ENCODE measurements around the gene SIN3B. TPM values are rescaled to one million over a fixed set of nuclear protein-coding genes. Genes with fewer than 3 reads are reported as not detected.

SIN3B gene
- total RNA-seq, 1 donor from 2014 or later, result 71.2 TPM

GRCh38 chr19:16898361-16899015, 69.3 kb downstream of the SIN3B start:
- peak overlapping the region; percentile 67 for H3K27ac Mint-ChIP-seq
- peak overlapping the region; percentile 81 for H3K4me3 Mint-ChIP-seq
- H3K9me3 Mint-ChIP-seq, result no peaks in the 10 kb centered on the region
- no peak for DNase-seq (ENCODE audit: extremely low spot score, unreplicated experiment)
- no peaks in the 10 kb centered on the region for H3K36me3 Mint-ChIP-seq
- peaks cover 16% of the 10 kb centered on the region for H3K27me3 Mint-ChIP-seq
- TF ChIP-seq CTCF (conservative IDR thresholded peaks at IDR 0.05), result no peak
- no peaks in the 10 kb centered on the region for H3K4me1 Mint-ChIP-seq (ENCODE audit: unreplicated experiment)

- Mint-ChIP-seq H3K4me1 (ENCODE audit: unreplicated experiment) (no peaks in the 10 kb centered on the region), H3K27ac (peak overlapping the region; percentile 55), H3K27me3 (peaks cover 14% of the 10 kb centered on the region), H3K4me3 (peak overlapping the region; percentile 25), H3K36me3 (no peaks in the 10 kb centered on the region), H3K9me3 (no peaks in the 10 kb centered on the region)
- DNase-seq (ENCODE audit: extremely low spot score, unreplicated experiment), result no peak
- peak; percentile 69 for TF ChIP-seq CTCF (conservative IDR thresholded peaks at IDR 0.05)
These were observed 70.4 kb downstream of the SIN3B start for GRCh38 chr19:16899566-16900075.

- no peak for TF ChIP-seq CTCF (conservative IDR thresholded peaks at IDR 0.05)
- no peaks in the 10 kb centered on the region for H3K4me1 Mint-ChIP-seq (ENCODE audit: unreplicated experiment)
- no peak for DNase-seq (ENCODE audit: extremely low spot score, unreplicated experiment)
- H3K9me3 Mint-ChIP-seq, result no peaks in the 10 kb centered on the region
- H3K27ac Mint-ChIP-seq, result no peak overlapping the region
- peaks cover 4% of the 10 kb centered on the region for H3K27me3 Mint-ChIP-seq
- no peaks in the 10 kb centered on the region for H3K36me3 Mint-ChIP-seq
- H3K4me3 Mint-ChIP-seq, result no peak overlapping the region
These were observed 72.4 kb downstream of the SIN3B start for GRCh38 chr19:16901491-16902175.

- H3K4me1 Mint-ChIP-seq (ENCODE audit: unreplicated experiment), result no peaks in the 10 kb centered on the region
- H3K27ac Mint-ChIP-seq, result no peak overlapping the region
- H3K27me3 Mint-ChIP-seq, result peaks cover 4% of the 10 kb centered on the region
- no peak overlapping the region for H3K4me3 Mint-ChIP-seq
- TF ChIP-seq CTCF (conservative IDR thresholded peaks at IDR 0.05), result no peak
- no peak for DNase-seq (ENCODE audit: extremely low spot score, unreplicated experiment)
- no peaks in the 10 kb centered on the region for H3K36me3 Mint-ChIP-seq
- H3K9me3 Mint-ChIP-seq, result no peaks in the 10 kb centered on the region
These were observed 73.3 kb downstream of the SIN3B start for GRCh38 chr19:16902545-16902944.

- no peaks in the 10 kb centered on the region for H3K36me3 Mint-ChIP-seq
- H3K27me3 Mint-ChIP-seq, result peaks cover 3% of the 10 kb centered on the region
- H3K9me3 Mint-ChIP-seq, result no peaks in the 10 kb centered on the region
- no peak for DNase-seq (ENCODE audit: extremely low spot score, unreplicated experiment)
- no peak overlapping the region for H3K27ac Mint-ChIP-seq
- TF ChIP-seq CTCF (conservative IDR thresholded peaks at IDR 0.05), result no peak
- no peaks in the 10 kb centered on the region for H3K4me1 Mint-ChIP-seq (ENCODE audit: unreplicated experiment)
- no peak overlapping the region for H3K4me3 Mint-ChIP-seq
These were observed 74.1 kb downstream of the SIN3B start for GRCh38 chr19:16903347-16903746.
